Measurements from ENCODE around the gene MED27. TPM values are rescaled to one million over a fixed set of nuclear protein-coding genes. Genes with fewer than 3 reads are reported as not detected.

Gene MED27
- total and polyA plus RNA-seq, 2 of the 4 experiments (the other 2 are of a cell fraction) = 50.2 to 63.4 TPM

- Histone ChIP-seq H2BK5ac (ENCODE audit: low read depth, low read length, poor library complexity, severe bottlenecking) (no peak overlapping the region), H4K20me1 (ENCODE audit: insufficient read depth, low read length) (no peaks in the 10 kb centered on the region), H4K91ac (ENCODE audit: insufficient read depth, low read depth, low read length) (no peak overlapping the region), H2AK5ac (ENCODE audit: low read depth, low read length) (no peak overlapping the region), H3K4ac (ENCODE audit: low read depth, low read length) (no peak overlapping the region), H3K79me1 (ENCODE audit: low read depth in 1 of 2, low read length in 2 of 2) (peaks cover 0 to 10% of the 10 kb centered on the region in 2 experiments; a peak in 3 of 4 replicates), H2AK9ac (replicated peaks; ENCODE audit: low read depth, low read length, poor library complexity) (no peak overlapping the region), H3K4me3 (ENCODE audit: insufficient read depth, low read depth, low read length) (no peak overlapping the region), H3K9me3 (ENCODE audit: control insufficient read depth, insufficient read depth, low read length) (no peaks in the 10 kb centered on the region), H4K5ac (ENCODE audit: low read depth, low read length) (no peak overlapping the region), H3K18ac (ENCODE audit: low read depth, low read length) (no peak overlapping the region), H2BK120ac (ENCODE audit: low read depth, low read length) (no peak overlapping the region), H4K8ac (ENCODE audit: low read depth in 2 of 2, low read length in 2 of 2) (no peak overlapping the region), H3K9ac (ENCODE audit: low read depth, low read length) (no peak overlapping the region), H3K27me3 (ENCODE audit: control insufficient read depth, insufficient read depth, low read length) (no peaks in the 10 kb centered on the region), H3K27ac (ENCODE audit: insufficient read depth, low read length) (no peak overlapping the region), H3K56ac (ENCODE audit: extremely low read depth, insufficient read depth, low read length) (no peak overlapping the region), H3K4me1 (ENCODE audit: control insufficient read depth, insufficient read depth, low read length) (peaks cover 14% of the 10 kb centered on the region), H2BK15ac (ENCODE audit: low read depth, low read length) (no peak overlapping the region), H3K36me3 (ENCODE audit: control insufficient read depth, insufficient read depth, low read length) (no peaks in the 10 kb centered on the region; the same call in 1 of the 2 replicates), H3K23ac (ENCODE audit: low read depth, low read length) (no peak overlapping the region), H3K14ac (replicated peaks; ENCODE audit: low read depth, low read length) (no peak overlapping the region), H3K4me2 (ENCODE audit: low read depth, low read length) (no peak overlapping the region), H2AFZ (replicated peaks; ENCODE audit: low read length, poor library complexity) (no peak overlapping the region), H2BK20ac (ENCODE audit: low read depth, low read length) (no peak overlapping the region), H3K9me1 (ENCODE audit: insufficient read depth, low read length) (peaks cover 7% of the 10 kb centered on the region; the same call in 1 of the 2 replicates)
- no peak for DNase-seq
- in situ Hi-C loops (cut with MboI; ENCODE audit: low sequenced_read_pairs) (no loop called here), dilution Hi-C loops (cut with HindIII; ENCODE audit: low sequenced_read_pairs, unreplicated experiment) (no loop called here), intact Hi-C loops (cut with micrococcal nuclease) (no loop called here)
- ChIA-PET POLR2A (ENCODE audit: unreplicated experiment) (no interaction called here), CTCF (no interaction called here)
- no TSS peak for BruUV-seq (replicated peaks)
- TF ChIP-seq RCOR1 (IDR thresholded peaks at IDR 0.05; ENCODE audit: insufficient replicate concordance, low read length) (no peak), USF2 (IDR thresholded peaks at IDR 0.05; ENCODE audit: low read depth, low read length) (no peak), CEBPB (IDR thresholded peaks at IDR 0.05; ENCODE audit: low read depth, low read length) (no peak), CTCF (conservative IDR thresholded peaks at IDR 0.05; ENCODE audit: low read depth, low read length) (no peak), MAZ (IDR thresholded peaks at IDR 0.05; ENCODE audit: borderline replicate concordance, low read depth, low read length) (no peak), RFX5 (IDR thresholded peaks at IDR 0.05; ENCODE audit: low read depth, low read length) (no peak), CHD1 (IDR thresholded peaks at IDR 0.05; ENCODE audit: low read depth, low read length) (no peak), POLR2A (IDR thresholded peaks at IDR 0.05; ENCODE audit: low read depth, low read length) (no peak), MAFK (IDR thresholded peaks at IDR 0.05; ENCODE audit: low read depth, low read length) (no peak), SMC3 (IDR thresholded peaks at IDR 0.05; ENCODE audit: low read depth, low read length) (no peak), RAD21 (IDR thresholded peaks at IDR 0.05; ENCODE audit: low read length) (no peak), BHLHE40 (IDR thresholded peaks at IDR 0.05; ENCODE audit: low read depth, low read length) (no peak), FOS (IDR thresholded peaks at IDR 0.05; ENCODE audit: low read depth, low read length) (no peak), NFE2L2 (IDR thresholded peaks at IDR 0.05; ENCODE audit: low read depth, low read length) (no peak), ELK1 (IDR thresholded peaks at IDR 0.05; ENCODE audit: borderline replicate concordance, low read depth, low read length) (no peak)
- 88% methylated on average over 1 of the region's 1 CpG; no CpG with 5 or more reads in 1 of the 2 experiments for WGBS, 2 experiments (ENCODE audit: extremely low coverage in 2 of 2, insufficient read length in 1 of 2)
- ATAC-seq (ENCODE audit: low read depth) = no peak
Measured at GRCh38 chr9:131884222-131884621, 195.4 kb downstream of the MED27 start.
